ENCODE results near the gene SGCB. TPM values are rescaled to one million over a fixed set of nuclear protein-coding genes. Genes with fewer than 3 reads are reported as not detected.

SGCB gene
- total RNA-seq, 2 experiments from 2014 or later = 13.9 to 14.3 TPM

Other genes with a start within 250 kb of the SGCB start
- gene DCUN1D4, start 195.1 kb downstream of the SGCB start, total RNA-seq = 10 to 100 TPM; 23.5 to 25.1 TPM
- gene LRRC66, start 17.9 kb downstream of the SGCB start, total RNA-seq = under 1 TPM in 1 of 2 experiments, not detected in 1; 0.19 TPM
- gene SPATA18, start 13.0 kb upstream of the SGCB start, total RNA-seq = not detected

Data from activated CD4-positive, alpha-beta memory T cell treated with anti-CD3 and anti-CD28 coated beads for 36 hours (primary cell).